NCI-H748 (cell line): Measurements from ENCODE around the gene AKTIP.
"Not testable (repeated sequence)": the region's sequence is repeated elsewhere in the genome, so short reads cannot be mapped to it uniquely, and the experiment has no call there.

Experiments used
- DNase-seq: peaks from one replicate; lab custom pipeline; 2025; ENCODE audit not compliant: unreplicated experiment; lab: John Stamatoyannopoulos, UW

AKTIP gene

GRCh38 chr16:53517851-53518250 lies 14.8 kb upstream of the AKTIP start:
- DNase-seq, result no peak

GRCh38 chr16:53515811-53516210 lies 12.8 kb upstream of the AKTIP start:
- no peak for DNase-seq

GRCh38 chr16:53515259-53515658 lies 12.2 kb upstream of the AKTIP start:
- no peak for DNase-seq

- not testable (repeated sequence) for DNase-seq
Measured at GRCh38 chr16:53512795-53513194, 9.8 kb upstream of the AKTIP start.

GRCh38 chr16:53511403-53512280 lies 8.6 kb upstream of the AKTIP start:
- DNase-seq, result peak; percentile 31

- no peak for DNase-seq
Measured at GRCh38 chr16:53511084-53511402, 8.0 kb upstream of the AKTIP start.

- no peak for DNase-seq
Measured at GRCh38 chr16:53510704-53511070, 7.7 kb upstream of the AKTIP start.

GRCh38 chr16:53509906-53510703 lies 7.1 kb upstream of the AKTIP start:
- peak; percentile 49 for DNase-seq

- DNase-seq, result no peak
Measured at GRCh38 chr16:53507464-53508179, 4.6 kb upstream of the AKTIP start.

- no peak for DNase-seq
Measured at GRCh38 chr16:53506254-53506653, 3.2 kb upstream of the AKTIP start.

- no peak for DNase-seq
Measured at GRCh38 chr16:53504665-53505064, 1.7 kb upstream of the AKTIP start.

GRCh38 chr16:53503991-53504663 lies 1.1 kb upstream of the AKTIP start:
- DNase-seq, result peak; percentile 45

- peak; percentile 99 for DNase-seq
Measured at GRCh38 chr16:53503270-53503923, 388 bp upstream of the AKTIP start.

- no peak for DNase-seq
Measured at GRCh38 chr16:53501216-53501859, 1.7 kb downstream of the AKTIP start.

- DNase-seq, result no peak
Measured at GRCh38 chr16:53498984-53499383, 4.0 kb downstream of the AKTIP start.

- no peak for DNase-seq
Measured at GRCh38 chr16:53495325-53495724, 7.7 kb downstream of the AKTIP start.

GRCh38 chr16:53494636-53495035 lies 8.4 kb downstream of the AKTIP start:
- no peak for DNase-seq

- no peak for DNase-seq
Measured at GRCh38 chr16:53492503-53492902, 10.5 kb downstream of the AKTIP start.

- DNase-seq, result no peak
Measured at GRCh38 chr16:53489755-53490154, 13.3 kb downstream of the AKTIP start.

GRCh38 chr16:53486230-53486629 lies 16.8 kb downstream of the AKTIP start:
- DNase-seq, result no peak
